GM19463 (cell line): Measurements from ENCODE around the gene CDC42BPG.
"Not testable (repeated sequence)": the region's sequence is repeated elsewhere in the genome, so short reads cannot be mapped to it uniquely, and the experiment has no call there.

Experiments
- ATAC-seq: cut with Tn5 transposase; IDR thresholded peaks from one replicate; pipeline ENCODE4 v1.9.1; 2021; ENCODE audit warnings: mild to moderate bottlenecking, moderate library complexity; ENCODE audit not compliant: unreplicated experiment

The CDC42BPG gene

GRCh38 chr11:64837887-64838351 is 6.5 kb downstream of the CDC42BPG start:
- no peak for ATAC-seq

GRCh38 chr11:64836448-64837072 is 7.9 kb downstream of the CDC42BPG start:
- no peak for ATAC-seq

DNA sequence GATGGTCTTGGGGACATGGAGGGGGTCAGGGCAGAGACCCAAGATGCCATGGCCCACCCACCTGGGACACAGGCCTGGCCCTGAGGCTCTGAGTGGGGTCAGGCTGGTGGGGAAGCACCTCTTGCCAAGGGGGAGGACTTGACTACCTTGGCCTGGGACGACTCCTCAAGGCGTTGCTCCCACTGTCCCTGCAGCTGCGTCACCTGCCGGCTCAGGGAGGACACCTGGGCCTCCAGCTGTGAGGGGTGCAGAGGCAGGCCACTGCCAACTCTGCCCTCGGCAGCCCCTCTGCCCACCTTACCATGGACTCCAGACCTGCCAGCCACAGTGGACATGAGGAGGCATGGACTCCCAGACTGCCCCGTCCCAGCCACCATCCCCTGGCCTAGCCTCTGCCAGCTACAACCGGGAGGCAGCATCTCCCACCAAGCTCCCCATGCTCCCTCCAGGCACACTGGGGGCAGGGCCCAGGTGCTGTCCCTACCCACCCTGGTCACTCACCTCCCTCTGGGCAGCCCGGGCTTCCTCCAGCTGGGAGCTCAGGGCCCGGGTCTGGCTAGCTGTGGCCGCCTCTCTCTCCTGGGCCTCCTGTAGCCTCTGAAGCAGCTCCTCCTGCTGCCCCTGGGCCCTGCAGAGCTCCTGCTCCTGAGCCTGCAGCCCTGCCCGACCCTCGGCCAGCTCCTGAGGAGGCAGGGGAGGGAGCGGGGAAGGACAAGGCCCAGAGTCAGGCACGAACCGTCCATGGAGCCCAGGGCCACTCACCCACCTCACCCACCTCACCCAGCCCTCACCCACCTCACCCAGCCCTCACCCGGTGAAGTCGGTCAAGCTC is 8.6 kb downstream of the CDC42BPG start:
- no peak for ATAC-seq

- ATAC-seq = no peak
Observed at GRCh38 chr11:64834723-64835615, 9.5 kb downstream of the CDC42BPG start.

GRCh38 chr11:64834031-64834722 is 10.3 kb downstream of the CDC42BPG start:
- ATAC-seq = no peak

- no peak for ATAC-seq
Observed at GRCh38 chr11:64833509-64833908, 10.9 kb downstream of the CDC42BPG start.

GRCh38 chr11:64833198-64833502 is 11.3 kb downstream of the CDC42BPG start:
- no peak for ATAC-seq

GRCh38 chr11:64832467-64833197 is 11.8 kb downstream of the CDC42BPG start:
- no peak for ATAC-seq

DNA sequence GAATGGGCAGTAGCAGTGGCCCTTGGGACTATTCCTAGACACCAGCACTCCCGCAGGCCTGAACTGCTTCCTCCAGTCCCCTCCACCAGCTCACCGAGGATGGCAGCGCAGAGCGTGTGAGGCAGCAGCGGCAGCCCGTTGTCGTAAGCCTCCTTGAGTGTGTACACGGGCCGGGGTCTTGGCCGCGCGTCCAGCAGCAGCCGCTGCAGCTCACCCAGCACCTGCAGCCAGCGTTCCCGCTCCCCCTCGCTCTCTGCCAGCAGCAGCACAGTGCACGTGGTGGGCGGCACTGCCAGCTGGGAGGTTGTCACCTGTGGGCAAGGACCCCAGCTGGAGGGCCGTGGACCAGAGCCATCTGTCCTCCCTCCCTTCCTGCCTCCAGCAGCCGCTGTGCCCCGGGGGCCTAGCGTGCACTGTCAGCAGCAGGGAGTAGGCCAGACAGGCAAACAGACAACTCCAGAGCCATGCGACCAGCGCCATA is 13.0 kb downstream of the CDC42BPG start:
- ATAC-seq = no peak

DNA sequence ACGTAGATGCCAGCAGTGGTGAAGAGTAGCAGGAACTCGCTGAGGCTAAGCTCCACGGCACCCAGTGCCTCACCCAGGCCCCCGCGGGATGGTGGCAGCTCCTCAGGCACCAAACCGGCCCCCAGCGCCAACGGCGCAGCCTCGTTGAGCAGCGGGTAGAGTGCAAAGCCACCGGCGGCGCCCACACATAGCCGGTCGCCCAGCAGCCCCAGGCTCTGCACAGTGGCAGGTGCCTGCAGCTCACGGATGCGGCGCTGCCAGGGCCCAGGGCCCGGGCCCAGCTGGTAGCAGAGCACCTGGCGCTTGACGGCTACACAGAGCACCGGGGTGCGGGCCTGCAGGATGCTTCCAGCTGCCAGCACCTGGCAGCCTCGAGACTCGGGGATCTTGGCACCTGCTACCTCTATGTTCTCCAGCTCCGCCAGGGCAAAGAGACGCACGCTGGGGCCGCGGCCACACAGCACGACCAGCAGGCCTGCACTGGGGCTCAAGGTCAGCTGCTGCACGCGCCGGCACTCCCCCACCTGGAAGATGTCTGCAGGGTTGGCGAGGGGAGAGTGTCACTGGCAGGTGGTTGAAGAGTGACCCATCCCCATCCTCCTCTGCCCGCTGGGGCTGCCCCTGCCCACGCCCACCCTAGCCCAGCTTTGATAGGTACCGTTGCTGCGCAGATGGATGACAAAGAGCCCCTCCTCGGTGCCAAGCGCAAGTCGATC is 14.8 kb downstream of the CDC42BPG start:
- no peak for ATAC-seq

- no peak for ATAC-seq
Observed at GRCh38 chr11:64827451-64827839, 17.0 kb downstream of the CDC42BPG start.

GRCh38 chr11:64826578-64827450 is 17.6 kb downstream of the CDC42BPG start:
- ATAC-seq = no peak

DNA sequence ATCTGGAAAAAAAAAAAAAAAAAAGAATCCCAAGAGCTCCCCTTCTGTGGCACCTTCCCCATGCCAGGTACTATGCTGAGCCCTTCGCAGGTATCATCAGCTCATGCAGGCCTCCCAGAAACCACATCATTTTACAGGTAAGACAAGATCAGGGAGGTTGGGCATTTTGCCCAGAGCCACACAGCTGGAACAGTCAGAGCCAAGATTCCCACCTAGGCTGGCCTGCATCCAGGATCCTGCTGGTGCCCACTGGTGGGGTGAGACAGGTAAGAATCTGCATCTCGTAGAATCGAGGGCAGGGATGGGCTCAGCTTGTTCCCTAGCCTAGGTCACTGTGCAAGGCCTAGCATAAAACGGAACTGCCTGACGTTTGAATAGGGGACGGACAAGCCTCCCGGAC is 18.4 kb downstream of the CDC42BPG start:
- no peak for ATAC-seq

DNA sequence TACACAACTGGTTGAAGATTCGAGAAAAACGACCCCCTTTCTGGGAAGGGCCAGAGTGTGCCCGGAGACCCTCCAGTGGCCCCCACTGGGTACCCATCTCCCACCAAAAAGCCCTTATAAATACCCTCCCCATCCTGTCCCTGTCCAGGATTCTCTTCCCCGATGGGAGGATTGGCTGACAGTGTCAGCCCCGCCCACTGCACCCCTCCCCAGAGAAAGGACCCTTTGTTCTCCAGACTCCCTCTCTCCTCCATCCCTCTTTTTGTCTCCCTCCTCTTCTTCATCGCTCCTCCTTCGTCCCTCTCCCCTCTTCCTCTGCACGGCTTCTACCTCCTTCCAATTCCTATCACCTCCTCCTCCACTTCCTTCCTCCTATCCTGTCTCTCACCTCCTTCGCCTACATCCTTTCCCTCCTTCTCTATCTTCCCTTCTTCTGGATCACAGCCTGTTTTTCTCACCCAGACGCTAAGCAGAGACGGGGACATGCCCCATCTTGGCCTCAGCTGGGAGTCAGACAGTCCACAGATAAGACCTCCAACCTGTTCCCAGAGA is 20.8 kb downstream of the CDC42BPG start:
- no peak for ATAC-seq

- ATAC-seq = no peak
Observed at GRCh38 chr11:64817476-64817875, 27.0 kb downstream of the CDC42BPG start.

DNA sequence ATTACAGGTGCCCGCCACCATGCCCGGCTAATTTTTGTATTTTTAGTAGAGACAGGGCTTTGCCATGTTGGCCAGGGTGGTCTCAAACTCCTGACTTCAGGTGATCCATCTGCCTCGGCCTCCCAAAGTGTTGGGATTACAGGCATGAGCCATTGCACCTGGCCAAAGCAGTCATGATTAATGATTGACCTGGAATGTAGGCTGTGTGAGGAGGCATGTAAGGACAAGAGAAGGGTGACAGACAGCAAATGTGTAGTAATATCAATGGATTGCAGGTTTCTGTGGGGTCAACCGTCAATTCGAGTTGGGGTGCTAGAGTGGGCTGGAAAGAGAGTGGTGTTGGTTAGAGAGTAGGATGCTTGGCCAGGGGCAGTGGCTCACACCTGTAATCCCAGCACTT is 29.0 kb downstream of the CDC42BPG start:
- ATAC-seq = not testable (repeated sequence)

GRCh38 chr11:64814712-64815187 is 29.7 kb downstream of the CDC42BPG start:
- peak; percentile 59 for ATAC-seq

DNA sequence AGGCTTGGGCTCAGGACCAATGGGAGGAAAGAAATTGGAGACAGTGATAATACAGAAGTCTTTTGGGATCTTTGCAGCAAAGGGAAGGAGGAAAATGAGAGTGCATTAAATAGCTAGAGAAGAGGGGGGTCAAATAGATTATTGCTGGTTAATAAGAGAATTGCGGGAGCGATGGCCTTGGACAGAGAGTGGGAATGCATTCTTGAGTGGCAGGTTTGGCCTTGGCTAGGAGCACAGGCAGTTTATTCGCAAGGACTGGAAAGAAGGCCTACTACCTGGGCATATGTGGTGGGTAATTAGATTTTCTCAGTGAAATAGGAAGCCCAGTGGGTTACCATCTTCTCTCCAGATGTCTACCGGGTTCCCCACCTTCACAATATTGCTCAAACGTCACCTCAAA is 30.6 kb downstream of the CDC42BPG start:
- ATAC-seq = no peak
